Osteocyte (in vitro differentiated cells): ENCODE measurements around the gene ZNF280D. TPM values are rescaled to one million over a fixed set of nuclear protein-coding genes. Genes with fewer than 3 reads are reported as not detected.

Experiments
- DNase-seq: peaks from one replicate; pipeline ENCODE4 v3.0.0; 2021; ENCODE audit warnings: mixed read lengths; ENCODE audit not compliant: unreplicated experiment; ENCODE audit errors: extremely low spot score
- H3K27ac Mint-ChIP-seq: one replicate; pipeline ENCODE4 v1.8.0; 2021; ENCODE audit warnings: mild to moderate bottlenecking, mixed read lengths; ENCODE audit not compliant: unreplicated experiment
- H3K27me3 Mint-ChIP-seq: one replicate; pipeline ENCODE4 v1.8.0; 2021; ENCODE audit warnings: mixed read lengths; ENCODE audit not compliant: unreplicated experiment
- H3K36me3 Mint-ChIP-seq: one replicate; pipeline ENCODE4 v1.8.0; 2021; ENCODE audit warnings: mixed read lengths; ENCODE audit not compliant: unreplicated experiment
- H3K4me1 Mint-ChIP-seq: one replicate; pipeline ENCODE4 v1.8.0; 2021; ENCODE audit warnings: mixed read lengths; ENCODE audit not compliant: unreplicated experiment
- H3K4me3 Mint-ChIP-seq: one replicate; pipeline ENCODE4 v1.8.0; 2021; ENCODE audit warnings: mild to moderate bottlenecking, moderate library complexity, mixed read lengths; ENCODE audit not compliant: unreplicated experiment
- H3K9me3 Mint-ChIP-seq: one replicate; pipeline ENCODE4 v1.8.0; 2021; ENCODE audit warnings: mixed read lengths; ENCODE audit not compliant: unreplicated experiment
- total RNA-seq: library from RNA; stranded (reverse); gene quantifications from 2 replicates; pipeline ENCODE4 v1.2.1, GENCODE V29; 2021
- TF ChIP-seq, protein P1 (sequence below): fragments of 200-600 bp; sonication (generic); IDR thresholded peaks from 2 replicates; pipeline ENCODE4 v1.5.0; 2021; ENCODE audit warnings: antibody characterized with exemption, mild to moderate bottlenecking, moderate library complexity

The ZNF280D gene
- total RNA-seq, 1 donor from 2014 or later = 16.1 TPM

DNA sequence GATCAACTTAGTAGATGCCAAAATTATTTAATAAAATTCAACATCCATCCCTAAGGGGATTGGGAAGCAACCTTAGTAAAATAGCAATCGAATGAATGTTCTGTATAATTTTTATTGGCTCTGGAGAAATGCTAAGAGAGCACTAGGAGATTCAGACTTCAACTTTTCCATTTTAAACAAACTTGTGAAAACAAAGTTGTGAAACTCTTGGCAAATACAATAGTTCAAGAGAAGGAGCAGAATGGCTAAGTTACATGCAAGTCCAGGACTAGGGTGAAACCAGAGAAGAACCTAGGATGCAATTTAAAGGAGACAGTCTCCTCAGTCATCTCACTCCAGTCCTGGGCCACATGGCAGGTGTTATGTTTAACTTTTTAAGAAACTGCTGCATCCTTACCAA lies 16.7 kb upstream of the ZNF280D start:
- DNase-seq = no peak
- H3K27ac Mint-ChIP-seq = no peak overlapping the region
- TF ChIP-seq, protein P1, sequence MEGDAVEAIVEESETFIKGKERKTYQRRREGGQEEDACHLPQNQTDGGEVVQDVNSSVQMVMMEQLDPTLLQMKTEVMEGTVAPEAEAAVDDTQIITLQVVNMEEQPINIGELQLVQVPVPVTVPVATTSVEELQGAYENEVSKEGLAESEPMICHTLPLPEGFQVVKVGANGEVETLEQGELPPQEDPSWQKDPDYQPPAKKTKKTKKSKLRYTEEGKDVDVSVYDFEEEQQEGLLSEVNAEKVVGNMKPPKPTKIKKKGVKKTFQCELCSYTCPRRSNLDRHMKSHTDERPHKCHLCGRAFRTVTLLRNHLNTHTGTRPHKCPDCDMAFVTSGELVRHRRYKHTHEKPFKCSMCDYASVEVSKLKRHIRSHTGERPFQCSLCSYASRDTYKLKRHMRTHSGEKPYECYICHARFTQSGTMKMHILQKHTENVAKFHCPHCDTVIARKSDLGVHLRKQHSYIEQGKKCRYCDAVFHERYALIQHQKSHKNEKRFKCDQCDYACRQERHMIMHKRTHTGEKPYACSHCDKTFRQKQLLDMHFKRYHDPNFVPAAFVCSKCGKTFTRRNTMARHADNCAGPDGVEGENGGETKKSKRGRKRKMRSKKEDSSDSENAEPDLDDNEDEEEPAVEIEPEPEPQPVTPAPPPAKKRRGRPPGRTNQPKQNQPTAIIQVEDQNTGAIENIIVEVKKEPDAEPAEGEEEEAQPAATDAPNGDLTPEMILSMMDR = no peak
- no peaks in the 10 kb centered on the region for H3K36me3 Mint-ChIP-seq
- no peaks in the 10 kb centered on the region for H3K27me3 Mint-ChIP-seq
- no peak overlapping the region for H3K4me3 Mint-ChIP-seq
- H3K4me1 Mint-ChIP-seq = peaks cover 3% of the 10 kb centered on the region
- H3K9me3 Mint-ChIP-seq = peaks cover 3% of the 10 kb centered on the region

DNA sequence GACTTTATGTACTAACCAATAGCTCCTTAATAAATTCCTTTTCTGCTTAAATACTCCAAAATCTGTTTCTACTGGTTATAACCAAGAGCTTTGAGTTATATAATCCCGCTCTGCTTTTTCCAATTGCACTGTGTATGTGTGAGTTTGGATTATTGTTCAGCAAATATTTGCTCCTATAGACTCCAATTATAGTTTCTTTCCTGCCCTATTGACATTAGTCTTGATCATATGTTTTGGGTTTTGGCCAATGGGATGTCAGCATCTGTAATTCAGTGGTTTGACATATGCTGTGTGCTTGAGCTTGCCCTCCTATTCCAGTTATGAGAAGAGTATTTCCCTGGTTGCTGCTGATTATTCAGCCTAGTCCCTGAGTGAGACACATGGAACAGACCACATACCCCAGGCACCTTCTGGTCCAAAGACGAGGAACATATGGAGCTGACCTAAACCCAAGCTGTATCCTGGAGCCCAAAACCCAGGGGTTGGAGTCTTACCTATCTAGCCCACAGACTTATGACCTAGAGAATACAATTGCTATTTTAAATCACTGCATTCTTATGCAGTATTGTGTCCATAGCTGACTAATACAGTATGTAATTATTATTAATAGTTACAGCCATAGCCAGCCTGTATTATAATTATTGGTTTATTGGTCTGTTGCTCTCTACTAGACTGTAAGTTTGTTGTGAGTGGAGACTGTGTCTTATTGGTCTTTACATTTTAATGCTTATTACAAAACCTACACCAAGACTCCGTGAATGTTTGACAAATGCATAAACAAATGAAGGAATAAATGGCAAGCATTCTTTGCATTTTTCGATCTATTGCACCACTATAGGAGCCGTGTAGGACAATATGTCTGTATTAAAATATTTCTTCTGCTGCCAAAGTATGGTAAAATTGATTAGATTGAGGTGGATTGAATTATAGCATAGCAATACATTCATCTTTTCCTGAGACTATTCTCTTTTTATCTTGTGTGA lies 11.7 kb upstream of the ZNF280D start:
- Mint-ChIP-seq H3K9me3 (peaks cover 3% of the 10 kb centered on the region), H3K27me3 (no peaks in the 10 kb centered on the region), H3K27ac (no peak overlapping the region), H3K4me1 (peaks cover 3% of the 10 kb centered on the region), H3K36me3 (no peaks in the 10 kb centered on the region), H3K4me3 (no peak overlapping the region)
- TF ChIP-seq, protein P1 = no peak
- no peak for DNase-seq

DNA sequence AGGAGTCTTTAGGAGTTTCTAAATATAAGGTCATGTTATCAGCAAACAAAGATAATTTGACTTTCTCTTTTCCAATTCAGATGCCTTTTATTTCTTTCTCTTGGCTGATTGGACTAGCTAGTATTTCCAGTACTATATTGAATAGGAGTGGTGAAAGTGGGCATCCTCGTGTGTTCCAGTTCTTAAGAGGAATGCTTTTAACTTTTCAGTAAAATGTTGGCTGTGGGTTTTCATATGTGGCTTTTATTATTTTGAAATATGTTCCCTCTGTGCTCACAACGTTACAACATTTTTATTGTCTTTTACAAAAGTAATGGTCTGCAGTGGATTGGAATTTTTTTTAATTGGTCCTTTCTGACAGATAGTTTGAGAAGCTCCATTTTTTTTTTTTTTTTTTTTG lies 8.2 kb upstream of the ZNF280D start:
- no peaks in the 10 kb centered on the region for H3K27me3 Mint-ChIP-seq
- TF ChIP-seq, protein P1 = no peak

DNA sequence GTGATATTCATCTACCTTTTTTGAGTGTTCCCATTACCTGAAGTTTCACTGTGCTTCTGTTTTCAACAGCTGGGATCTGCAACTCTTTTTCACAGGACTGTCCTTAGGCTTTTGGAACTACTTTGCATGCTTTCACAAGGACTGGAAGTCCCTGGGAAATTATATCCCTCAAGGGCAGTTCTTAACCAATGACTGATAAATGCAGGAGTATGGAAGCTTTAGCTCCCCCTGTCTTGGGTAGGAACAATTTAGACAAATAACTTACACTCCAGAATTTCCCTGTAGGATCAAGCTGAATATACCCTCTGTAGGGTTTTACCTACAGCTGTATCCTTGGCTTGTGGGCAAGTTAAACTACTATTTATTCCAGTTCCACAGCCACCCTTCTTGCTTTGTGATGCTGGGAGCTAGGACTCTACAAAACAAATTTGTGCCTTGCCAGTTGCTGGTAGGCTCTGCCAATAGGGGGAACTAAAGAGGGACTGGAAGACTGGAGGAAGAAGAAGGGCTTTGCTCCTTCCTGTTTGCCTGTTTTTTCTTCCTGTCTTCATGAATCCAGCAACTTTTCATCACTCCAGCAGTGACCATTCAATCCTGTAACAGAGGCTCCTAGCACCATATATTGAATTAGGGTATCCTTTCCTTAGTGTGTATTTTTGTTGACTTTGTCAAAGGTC lies 6.8 kb upstream of the ZNF280D start:
- Mint-ChIP-seq H3K4me3 (no peak overlapping the region), H3K9me3 (no peaks in the 10 kb centered on the region), H3K27me3 (no peaks in the 10 kb centered on the region), H3K27ac (no peak overlapping the region), H3K36me3 (no peaks in the 10 kb centered on the region), H3K4me1 (no peaks in the 10 kb centered on the region)
- DNase-seq = no peak
- TF ChIP-seq, protein P1 = peak; percentile 8

More for the DNA sequence above, 8.2 kb upstream of the ZNF280D start:
- Mint-ChIP-seq H3K27ac (no peak overlapping the region), H3K36me3 (no peaks in the 10 kb centered on the region), H3K9me3 (no peaks in the 10 kb centered on the region), H3K4me3 (no peak overlapping the region), H3K4me1 (peaks cover 3% of the 10 kb centered on the region)
- no peak for DNase-seq

DNA sequence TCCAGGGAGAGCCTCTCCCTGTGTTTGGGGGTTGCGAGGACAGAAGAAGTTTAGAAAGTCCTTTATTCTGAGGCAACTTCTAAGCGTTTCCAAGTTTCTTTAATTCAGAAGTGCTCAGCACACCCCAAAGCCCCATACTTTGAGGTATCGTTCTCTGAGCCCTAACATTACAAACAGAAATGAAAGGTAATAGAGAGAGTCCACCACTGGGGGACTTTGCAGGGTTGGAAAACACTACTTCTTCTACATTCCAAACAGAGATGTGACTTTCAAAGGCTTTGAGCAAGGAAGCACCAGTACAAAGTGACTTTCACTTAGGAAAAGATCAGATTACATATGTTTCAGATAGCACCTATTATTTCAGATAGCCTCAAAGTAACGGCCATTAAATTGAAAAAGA lies 6.2 kb upstream of the ZNF280D start:
- no peaks in the 10 kb centered on the region for H3K4me1 Mint-ChIP-seq
- DNase-seq = no peak
- TF ChIP-seq, protein P1 = no peak

More for the DNA sequence above, 6.2 kb upstream of the ZNF280D start:
- Mint-ChIP-seq H3K9me3 (no peaks in the 10 kb centered on the region), H3K27me3 (no peaks in the 10 kb centered on the region), H3K36me3 (no peaks in the 10 kb centered on the region), H3K27ac (no peak overlapping the region), H3K4me3 (no peak overlapping the region)
